GM12865 (cell line): ENCODE data around the gene LCORL.

Experiments
- DNase-seq: peaks from one replicate; pipeline ENCODE4 v3.0.0; 2010; ENCODE audit warnings: low read depth
- H3K4me3 ChIP-seq: 2 replicates; pipeline ENCODE4 v1.5.1; 2011; ENCODE audit warnings: mild to moderate bottlenecking, low read depth, low read length, control low read depth
- TF ChIP-seq, protein P1 (sequence below): IDR thresholded peaks from 2 replicates; pipeline ENCODE4 v1.5.1; 2011; ENCODE audit warnings: low read length, control low read depth, low read depth, inconsistent platforms; ENCODE audit not compliant: insufficient read depth; ENCODE audit errors: missing control alignments

The LCORL gene

DNA sequence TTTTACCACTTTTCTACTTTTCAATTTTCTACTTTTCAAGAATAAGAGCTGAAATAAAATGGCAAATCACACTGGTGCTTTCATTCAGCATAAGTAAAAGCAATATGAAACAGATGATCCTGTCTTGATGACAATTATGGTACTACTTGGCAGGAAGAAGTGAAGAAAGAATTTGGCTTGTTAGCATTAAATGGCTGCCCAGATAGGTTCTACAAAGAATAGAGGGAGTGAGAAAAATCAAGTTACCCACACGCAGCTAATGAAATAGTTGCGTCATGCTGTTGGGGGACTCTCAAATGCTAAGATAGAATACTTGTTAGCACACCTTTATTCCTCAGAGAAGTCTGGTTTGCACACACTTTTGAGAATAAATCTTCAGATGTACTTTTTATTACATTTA is 12.5 kb upstream of the LCORL start:
- no peak overlapping the region for H3K4me3 ChIP-seq
- TF ChIP-seq, protein P1, sequence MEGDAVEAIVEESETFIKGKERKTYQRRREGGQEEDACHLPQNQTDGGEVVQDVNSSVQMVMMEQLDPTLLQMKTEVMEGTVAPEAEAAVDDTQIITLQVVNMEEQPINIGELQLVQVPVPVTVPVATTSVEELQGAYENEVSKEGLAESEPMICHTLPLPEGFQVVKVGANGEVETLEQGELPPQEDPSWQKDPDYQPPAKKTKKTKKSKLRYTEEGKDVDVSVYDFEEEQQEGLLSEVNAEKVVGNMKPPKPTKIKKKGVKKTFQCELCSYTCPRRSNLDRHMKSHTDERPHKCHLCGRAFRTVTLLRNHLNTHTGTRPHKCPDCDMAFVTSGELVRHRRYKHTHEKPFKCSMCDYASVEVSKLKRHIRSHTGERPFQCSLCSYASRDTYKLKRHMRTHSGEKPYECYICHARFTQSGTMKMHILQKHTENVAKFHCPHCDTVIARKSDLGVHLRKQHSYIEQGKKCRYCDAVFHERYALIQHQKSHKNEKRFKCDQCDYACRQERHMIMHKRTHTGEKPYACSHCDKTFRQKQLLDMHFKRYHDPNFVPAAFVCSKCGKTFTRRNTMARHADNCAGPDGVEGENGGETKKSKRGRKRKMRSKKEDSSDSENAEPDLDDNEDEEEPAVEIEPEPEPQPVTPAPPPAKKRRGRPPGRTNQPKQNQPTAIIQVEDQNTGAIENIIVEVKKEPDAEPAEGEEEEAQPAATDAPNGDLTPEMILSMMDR: no peak
- DNase-seq: no peak

DNA sequence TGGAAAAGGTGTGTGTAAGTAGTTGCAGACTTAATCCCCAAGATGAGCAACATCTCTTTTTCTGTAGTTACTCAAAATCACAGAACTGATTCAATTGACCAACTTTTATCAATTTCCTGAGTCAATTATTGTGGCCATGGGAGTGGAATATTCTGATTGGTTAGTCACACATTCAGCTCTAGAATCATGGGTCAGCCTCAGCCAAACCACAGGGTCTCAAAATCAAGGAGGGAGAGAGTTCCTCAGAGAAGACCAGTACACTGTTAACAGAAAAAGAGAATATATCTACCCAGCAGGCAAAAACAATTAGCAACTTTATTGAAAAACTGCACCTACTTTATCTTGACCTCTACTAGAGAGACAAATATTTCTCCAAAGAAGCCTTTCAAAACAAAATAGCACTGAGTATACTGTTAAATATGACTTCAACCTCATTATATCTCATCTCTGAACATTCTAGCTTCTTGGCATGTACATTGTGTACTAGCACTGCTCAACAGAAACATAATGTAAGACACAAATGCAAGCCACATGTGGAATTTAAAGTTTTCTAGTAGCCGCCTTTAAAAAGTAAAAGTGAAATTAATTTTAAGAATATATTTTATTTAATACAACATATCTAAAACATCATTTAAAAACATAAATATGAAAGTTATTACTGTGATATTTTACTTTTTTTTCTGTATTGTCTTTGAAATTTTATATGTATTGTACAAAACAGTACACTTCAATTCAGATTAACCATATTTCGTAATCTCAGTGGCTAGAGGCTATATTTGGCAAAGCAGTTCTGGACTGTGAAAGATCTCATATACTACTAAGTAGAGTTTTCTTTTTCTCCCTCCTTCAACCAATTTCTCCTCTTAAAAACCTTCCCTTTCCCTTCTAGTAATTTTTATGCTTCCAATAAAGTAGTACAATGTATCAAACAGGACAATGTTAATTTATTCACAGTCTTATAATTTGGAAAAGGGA is 11.8 kb upstream of the LCORL start:
- TF ChIP-seq, protein P1: no peak
- DNase-seq: no peak
- H3K4me3 ChIP-seq: no peak overlapping the region

DNA sequence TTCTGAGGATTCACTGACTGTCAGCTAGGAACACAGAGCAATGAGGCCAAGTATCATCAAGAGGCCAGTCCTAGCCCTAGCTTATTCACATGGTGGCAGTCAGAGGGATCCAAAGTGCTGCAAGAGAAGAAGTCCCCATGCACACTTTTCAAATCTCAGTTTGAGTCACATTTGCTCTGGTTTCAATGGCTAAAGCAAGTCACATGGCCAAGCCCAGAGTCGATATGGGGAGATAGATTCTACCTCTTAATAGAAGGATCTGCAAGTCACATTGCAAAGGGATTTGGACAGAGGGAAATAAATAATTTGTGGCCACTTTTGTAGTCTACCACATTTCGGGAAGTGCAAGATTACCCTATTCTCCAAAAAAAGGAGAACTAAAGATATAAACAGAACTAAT is 3.7 kb upstream of the LCORL start:
- TF ChIP-seq, protein P1: no peak
- DNase-seq: peak; percentile 47
- H3K4me3 ChIP-seq: no peak overlapping the region

DNA sequence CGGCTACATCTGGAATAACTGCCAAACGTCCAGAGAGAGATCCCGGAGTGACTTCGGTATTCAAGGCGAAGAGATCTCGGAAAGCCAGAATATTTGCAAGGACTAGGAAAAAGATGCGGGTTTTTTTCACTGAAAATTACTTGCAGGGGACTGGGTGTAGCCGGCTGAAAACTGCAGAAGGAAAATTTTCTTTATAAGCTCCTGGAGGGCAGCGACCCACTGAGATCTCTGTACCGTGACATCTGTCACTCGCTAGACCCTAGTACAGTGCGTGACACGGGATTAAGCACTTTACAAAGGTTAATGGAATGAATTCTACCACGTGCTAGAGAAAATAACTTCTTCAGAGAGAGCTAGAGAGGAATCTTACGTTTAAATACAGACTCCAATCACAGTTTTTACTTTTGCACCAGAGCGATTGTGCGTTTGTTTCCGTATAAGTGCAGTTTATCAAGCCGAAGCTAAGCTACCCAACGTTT is 1.1 kb upstream of the LCORL start:
- DNase-seq: no peak
- H3K4me3 ChIP-seq: peak overlapping the region; percentile 88
- TF ChIP-seq, protein P1: no peak

DNA sequence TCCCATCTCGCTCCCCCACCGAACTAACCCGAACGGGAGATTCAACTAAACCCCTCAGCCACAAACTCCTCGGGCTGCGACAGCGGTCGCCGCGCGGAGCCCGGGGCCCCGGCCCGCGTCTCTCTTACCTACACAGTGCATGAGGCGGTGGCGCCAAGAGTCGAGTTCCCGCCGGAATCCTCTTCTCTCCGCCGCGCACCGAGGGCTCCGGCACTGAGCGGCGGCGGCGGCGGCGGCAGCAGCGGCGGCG is 160 bp downstream of the LCORL start:
- peak overlapping the region; percentile 88 for H3K4me3 ChIP-seq
- TF ChIP-seq, protein P1: no peak
- no peak for DNase-seq

DNA sequence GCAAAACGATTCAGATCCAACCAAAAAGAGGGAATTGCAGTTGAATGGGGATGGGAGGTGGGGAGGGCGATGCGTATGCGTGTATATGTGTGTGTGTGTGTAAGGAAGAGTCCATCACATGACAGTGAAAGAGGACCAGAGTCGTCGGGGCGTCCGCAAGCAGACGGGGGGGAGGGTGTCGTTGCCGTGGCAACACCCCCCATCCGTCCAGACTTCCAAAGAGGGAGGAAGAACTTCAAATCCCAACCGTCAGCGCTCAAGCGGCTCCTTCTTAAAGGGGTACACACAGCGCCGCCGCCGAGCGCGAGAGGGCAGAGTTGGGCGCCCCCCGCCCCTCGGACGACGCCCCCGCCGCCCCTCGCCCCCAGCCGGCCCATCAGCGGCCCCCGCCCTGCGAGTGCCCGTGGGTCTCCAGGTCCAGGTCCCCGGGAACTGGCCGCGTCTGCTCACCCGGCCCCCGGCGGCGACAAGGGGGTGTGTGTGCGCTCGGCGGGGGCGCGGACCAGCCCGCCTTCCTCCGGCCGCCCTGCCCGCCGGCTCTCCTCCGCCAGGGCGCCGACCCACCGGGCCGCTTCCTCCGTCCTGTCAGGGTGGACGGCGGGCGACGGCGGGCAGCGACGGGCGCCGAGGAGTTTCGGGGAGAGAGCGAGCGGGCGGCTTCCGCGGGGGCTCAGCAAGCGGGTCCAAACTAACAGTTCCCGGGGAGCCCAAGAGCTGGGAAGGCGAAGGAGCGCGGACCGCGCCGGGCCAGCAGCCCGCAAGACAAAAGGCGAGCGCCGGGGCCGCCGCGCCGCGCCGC is 685 bp downstream of the LCORL start:
- TF ChIP-seq, protein P1: no peak
- H3K4me3 ChIP-seq: peak overlapping the region; percentile 88
- DNase-seq: peak; percentile 86
